Measurements from ENCODE around the gene OGN.
"Not testable (repeated sequence)": the region's sequence is repeated elsewhere in the genome, so short reads cannot be mapped to it uniquely, and the experiment has no call there.

The OGN gene

GRCh38 chr9:92404042-92404836 is at the start of gene OGN:
Gene OGN (minus strand): TSS chr9:92404578. CDS start chr9:92403407, 1,171 bp downstream.
- no peak for DNase-seq

- no peak for DNase-seq
These were observed 42.2 kb upstream of the OGN start for GRCh38 chr9:92446536-92446935.

GRCh38 chr9:92444841-92445240 is 40.5 kb upstream of the OGN start:
- no peak for DNase-seq

GRCh38 chr9:92440751-92441046 is 36.3 kb upstream of the OGN start:
- no peak for DNase-seq

GRCh38 chr9:92439921-92440750 is 35.8 kb upstream of the OGN start:
- no peak for DNase-seq

- no peak for DNase-seq
These were observed 34.6 kb upstream of the OGN start for GRCh38 chr9:92438900-92439526.

GRCh38 chr9:92435263-92435662 is 30.9 kb upstream of the OGN start:
- no peak for DNase-seq

- no peak for DNase-seq
These were observed 28.7 kb upstream of the OGN start for GRCh38 chr9:92432972-92433548.

GRCh38 chr9:92432350-92432749 is 28.0 kb upstream of the OGN start:
- no peak for DNase-seq

GRCh38 chr9:92429836-92430235 is 25.5 kb upstream of the OGN start:
- no peak for DNase-seq

- DNase-seq, result no peak
These were observed 22.2 kb upstream of the OGN start for GRCh38 chr9:92426501-92427145.

- DNase-seq, result no peak
These were observed 21.1 kb upstream of the OGN start for GRCh38 chr9:92425474-92425873.

- DNase-seq, result no peak
These were observed 20.0 kb upstream of the OGN start, which contains the start of gene OMD for GRCh38 chr9:92424340-92424739. Gene OMD (minus strand): TSS chr9:92424471. CDS start chr9:92417558, 6,913 bp downstream.

- no peak for DNase-seq
These were observed 19.2 kb upstream of the OGN start for GRCh38 chr9:92423612-92424011.

GRCh38 chr9:92422611-92423338 is 18.4 kb upstream of the OGN start:
- DNase-seq, result no peak

- DNase-seq, result no peak
These were observed 10.2 kb upstream of the OGN start for GRCh38 chr9:92414566-92414965.

GRCh38 chr9:92411157-92411556 is 6.8 kb upstream of the OGN start:
- DNase-seq, result not testable (repeated sequence)

GRCh38 chr9:92408747-92409478 is 4.5 kb upstream of the OGN start:
- DNase-seq, result no peak

GRCh38 chr9:92407818-92408217 is 3.4 kb upstream of the OGN start:
- DNase-seq, result no peak

GRCh38 chr9:92406477-92406876 is 2.1 kb upstream of the OGN start:
- no peak for DNase-seq

- DNase-seq, result no peak
These were observed 1.4 kb upstream of the OGN start for GRCh38 chr9:92405818-92406217.

Data from NCI-H187 treated with DMSO at 0.1 percent for 48 hours (cell line).